Stimulated activated CD8-positive, alpha-beta memory T cell treated with anti-CD3 and anti-CD28 coated beads, Interleukin-4, amount 100 ng/mL, for 1 hour (primary cell): ENCODE data around the gene SLC9A1.
"Not testable (repeated sequence)": the region's sequence is repeated elsewhere in the genome, so short reads cannot be mapped to it uniquely, and the experiment has no call there.

Source experiments
- DNase-seq, 2 donors: peaks; one replicate each; pipeline ENCODE4 v3.0.0-alpha.2; 2020; ENCODE audit warnings: low read depth in 2 of 2, low spot score in 1 of 2

SLC9A1 gene

DNA sequence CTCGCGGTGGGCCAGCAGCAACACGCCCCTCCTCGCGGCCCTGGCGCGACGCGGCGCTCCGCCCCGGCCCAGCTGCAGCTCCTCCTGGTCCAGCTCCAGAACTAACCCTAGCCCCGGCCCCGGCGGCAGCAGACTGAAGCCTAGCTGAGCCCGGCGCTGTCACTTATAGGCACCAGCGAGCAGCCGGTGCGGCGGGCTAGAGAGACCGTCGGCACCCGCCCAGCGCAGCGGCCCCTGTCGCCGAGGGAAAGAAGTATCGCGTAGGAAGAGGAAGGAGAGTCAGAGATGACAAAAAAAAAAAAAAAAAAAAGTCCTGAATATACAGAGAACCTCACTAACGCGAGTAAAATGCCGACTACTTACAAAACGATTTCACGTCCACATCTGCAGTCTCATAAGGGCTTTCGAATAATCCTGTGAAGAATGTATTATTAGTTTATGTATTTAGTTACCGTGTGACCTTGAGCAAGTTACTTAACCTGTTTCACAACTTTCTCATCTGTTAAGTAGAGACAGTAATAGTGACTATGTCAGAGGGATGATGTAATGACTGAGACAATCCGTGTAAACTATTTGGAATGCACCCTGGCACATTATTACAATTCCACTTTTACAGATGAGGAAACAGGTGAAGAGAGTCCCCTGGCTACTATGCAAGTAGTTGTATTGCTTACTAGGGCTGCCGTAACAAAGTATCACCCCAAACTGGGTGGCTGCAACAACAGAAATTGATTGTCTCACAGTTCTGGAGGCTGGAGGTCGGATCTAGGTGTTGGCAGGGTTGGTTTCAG lies at the start of gene SLC9A1:
Gene SLC9A1, minus strand, starts transcription at position 135 of the 791 bp plus-strand sequence. CDS start 791 bp downstream, outside the sequence.
- DNase-seq = peak; percentile 86 to 91

- no peak for DNase-seq
These were observed 49.0 kb upstream of the SLC9A1 start for GRCh38 chr1:27203946-27204345.

- no peak for DNase-seq
These were observed 46.4 kb upstream of the SLC9A1 start for GRCh38 chr1:27201295-27201694.

DNA sequence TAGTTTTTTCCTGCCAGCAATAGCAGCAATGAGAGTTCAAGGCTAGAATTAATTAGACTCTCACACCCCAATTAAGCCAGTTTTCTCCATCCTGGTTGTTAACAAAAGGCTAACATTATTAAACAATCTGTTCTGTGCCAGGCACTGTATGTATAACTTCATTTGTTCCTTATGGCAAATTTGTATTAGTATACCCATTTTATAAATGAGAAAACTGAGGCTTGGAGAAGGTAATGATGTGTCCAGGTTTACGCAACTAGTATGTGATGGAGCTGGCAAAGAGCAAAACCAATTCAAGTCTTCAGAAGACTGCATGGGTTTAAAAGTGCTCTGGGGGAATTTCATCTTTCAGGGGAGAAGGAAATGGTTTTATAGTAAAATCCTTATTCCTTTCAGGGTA lies 38.3 kb upstream of the SLC9A1 start:
- no peak for DNase-seq

DNA sequence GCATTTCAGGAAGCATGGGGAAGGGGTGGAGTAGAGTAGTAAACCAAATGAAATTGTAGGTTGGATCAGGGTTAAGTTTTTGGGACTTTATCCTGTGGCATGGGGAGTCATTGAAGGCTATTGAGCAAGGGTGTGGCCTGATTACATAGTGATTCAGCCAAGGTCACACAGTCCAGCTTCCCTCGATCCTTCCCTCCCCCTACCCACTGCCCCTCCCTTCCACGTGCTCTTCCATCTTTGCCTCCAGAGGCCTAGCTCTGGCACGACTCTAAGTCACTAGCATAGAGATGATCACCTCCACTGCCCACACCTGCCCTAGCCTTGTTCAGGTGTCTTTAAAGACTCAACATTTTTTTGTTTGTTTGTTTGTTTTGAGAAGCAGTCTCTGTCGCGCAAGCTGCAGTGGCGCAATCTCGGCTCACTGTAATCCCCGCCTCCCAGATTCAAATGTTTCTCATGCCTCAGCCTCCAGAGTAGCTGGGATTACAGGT lies 37.2 kb upstream of the SLC9A1 start:
- DNase-seq = no peak

GRCh38 chr1:27184665-27185064 lies 29.7 kb upstream of the SLC9A1 start:
- DNase-seq = not testable (repeated sequence)

DNA sequence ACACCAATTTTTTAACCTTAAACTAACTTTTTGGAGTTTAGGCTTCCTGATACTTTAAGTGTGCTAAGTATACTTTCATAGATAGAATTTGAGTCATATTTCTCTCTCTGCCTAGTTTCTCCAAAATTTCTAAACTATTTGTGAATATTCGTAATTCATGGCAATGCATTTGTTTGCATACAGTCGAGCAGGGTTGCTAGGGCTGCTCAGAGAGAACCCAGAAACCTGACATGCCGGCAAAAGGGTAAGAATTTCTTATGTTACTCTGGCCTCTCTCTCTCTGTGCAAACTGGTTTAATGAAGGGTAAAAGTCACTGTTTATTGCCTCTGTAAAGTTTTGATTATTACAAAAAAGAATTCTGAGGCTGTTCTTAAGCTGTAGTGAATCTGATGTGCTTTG lies 25.1 kb upstream of the SLC9A1 start:
- no peak for DNase-seq

DNA sequence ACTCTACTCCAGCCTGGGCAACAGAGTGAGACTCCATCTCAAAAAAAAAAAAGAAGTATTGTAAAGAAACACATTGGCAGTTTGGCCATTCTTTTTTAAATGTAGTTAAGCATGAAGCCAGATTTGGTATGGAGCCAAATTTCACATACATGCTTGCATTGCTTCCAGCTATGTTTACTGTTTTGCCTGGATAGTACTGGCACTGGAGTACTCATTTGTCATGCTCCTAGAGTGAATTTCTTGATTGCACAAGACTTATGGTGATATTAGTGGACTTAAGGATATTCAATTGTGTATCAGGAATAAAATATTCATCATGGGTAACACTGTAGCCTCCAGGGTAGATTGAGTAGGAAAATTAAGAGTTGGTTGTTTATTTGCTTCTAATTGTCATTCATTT lies 24.5 kb upstream of the SLC9A1 start:
- DNase-seq = no peak

DNA sequence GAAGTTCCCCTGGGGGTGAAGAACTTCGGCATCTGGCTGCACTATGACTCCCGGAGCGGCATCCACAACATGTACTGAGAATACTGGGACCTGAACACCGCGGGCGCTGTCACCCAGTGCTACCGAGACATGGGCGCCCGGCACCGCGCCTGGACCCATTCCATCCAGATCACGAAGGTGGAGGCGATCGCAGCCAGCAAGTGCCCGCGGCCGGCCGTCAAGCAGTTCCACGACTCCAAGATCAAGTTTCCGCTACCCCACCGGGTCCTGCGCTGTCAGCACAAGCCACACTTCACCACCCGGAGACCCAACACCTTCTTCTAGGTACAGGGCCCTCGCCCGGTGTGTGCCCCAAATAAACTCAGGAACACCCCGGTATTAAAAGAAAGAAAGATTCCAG lies 22.0 kb upstream of the SLC9A1 start:
- no peak for DNase-seq

DNA sequence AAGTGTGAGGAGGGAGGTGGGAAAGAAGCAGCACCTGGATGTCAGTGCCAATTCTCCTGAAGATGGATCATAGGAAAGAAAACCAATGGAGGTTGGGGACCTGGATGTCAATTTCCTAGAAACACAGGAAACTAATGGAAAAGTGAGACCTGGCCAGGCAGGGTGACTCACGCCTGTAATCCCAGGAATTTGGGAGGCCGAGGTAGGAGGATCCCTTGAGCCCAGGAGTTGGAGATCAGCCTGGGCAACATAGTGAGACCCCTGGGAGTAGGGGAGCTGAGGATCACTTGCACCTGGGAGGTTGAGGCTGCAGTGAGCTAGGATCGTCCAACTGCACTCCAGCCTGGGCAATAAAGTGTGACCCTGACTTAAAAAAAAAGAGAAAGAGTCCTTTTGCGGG lies 21.4 kb upstream of the SLC9A1 start:
- DNase-seq = no peak

DNA sequence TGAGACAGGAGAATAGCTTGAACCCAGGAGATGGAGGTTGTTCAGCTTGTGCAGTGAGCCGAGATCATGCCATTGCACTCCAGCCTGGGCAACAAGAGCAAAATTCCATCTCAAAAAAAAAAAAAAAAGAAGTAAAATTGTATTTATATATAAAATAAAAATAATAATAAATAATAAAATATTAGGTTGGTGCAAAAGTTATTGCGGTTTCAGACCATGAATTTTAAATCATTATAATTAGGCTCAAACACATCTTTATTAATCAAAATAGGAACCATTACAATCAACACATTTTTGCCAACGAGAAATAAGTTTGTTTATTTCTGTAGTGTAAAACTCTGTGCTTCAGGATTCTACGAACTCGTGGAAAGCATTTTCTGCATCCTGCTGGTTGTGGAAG lies 18.1 kb upstream of the SLC9A1 start:
- not testable (repeated sequence) for DNase-seq

- DNase-seq = no peak
These were observed 12.0 kb upstream of the SLC9A1 start for GRCh38 chr1:27166929-27167328.

DNA sequence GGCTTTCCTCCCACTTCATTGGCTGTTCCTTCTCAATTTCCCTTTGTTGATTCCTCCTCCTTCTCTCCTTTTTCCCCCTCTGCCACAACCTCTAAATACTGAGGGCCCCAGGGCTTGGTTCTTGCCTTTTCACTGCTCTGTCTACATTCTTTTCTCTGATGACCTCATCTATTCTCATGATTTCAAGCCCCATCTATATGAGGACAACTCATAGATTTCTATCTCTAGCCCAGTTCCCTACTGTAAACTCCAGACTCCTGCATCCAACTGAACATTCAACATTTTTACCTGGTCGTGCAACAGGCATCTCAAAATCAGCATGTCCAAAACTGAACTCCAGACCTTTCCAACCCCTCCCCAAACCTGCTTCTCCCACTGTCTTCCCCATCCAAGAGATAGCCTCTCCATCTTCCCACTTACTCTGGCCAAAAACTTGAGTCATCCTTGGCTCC lies 11.5 kb upstream of the SLC9A1 start:
- no peak for DNase-seq

DNA sequence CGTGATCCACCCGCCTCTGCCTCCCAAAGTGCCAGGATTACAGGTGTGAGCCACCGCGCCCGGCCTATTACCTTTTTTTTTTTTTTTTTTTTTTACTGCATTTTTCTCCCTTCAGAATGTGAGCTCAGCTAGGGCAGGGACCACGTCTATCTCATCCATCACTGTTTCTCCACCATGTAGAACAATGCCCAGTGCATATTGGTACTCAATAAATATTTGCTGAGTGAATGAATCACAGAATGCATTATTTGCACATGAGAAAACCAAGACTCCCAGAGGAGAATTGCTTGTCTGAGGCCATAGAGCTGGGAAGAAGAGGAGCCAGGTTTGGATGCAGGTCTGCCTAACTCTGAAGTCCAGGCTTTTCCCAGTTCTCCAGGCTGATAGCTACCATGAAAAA lies 8.2 kb upstream of the SLC9A1 start:
- no peak for DNase-seq

- no peak for DNase-seq
These were observed 7.2 kb upstream of the SLC9A1 start for GRCh38 chr1:27162090-27162489.

- DNase-seq = no peak
These were observed 6.7 kb upstream of the SLC9A1 start for GRCh38 chr1:27161594-27161993.

- no peak for DNase-seq
These were observed 2.3 kb upstream of the SLC9A1 start for GRCh38 chr1:27157194-27157593.

GRCh38 chr1:27154469-27154990 lies 395 bp downstream of the SLC9A1 start:
- DNase-seq = no peak

GRCh38 chr1:27153927-27154358 lies 982 bp downstream of the SLC9A1 start:
- no peak for DNase-seq

DNA sequence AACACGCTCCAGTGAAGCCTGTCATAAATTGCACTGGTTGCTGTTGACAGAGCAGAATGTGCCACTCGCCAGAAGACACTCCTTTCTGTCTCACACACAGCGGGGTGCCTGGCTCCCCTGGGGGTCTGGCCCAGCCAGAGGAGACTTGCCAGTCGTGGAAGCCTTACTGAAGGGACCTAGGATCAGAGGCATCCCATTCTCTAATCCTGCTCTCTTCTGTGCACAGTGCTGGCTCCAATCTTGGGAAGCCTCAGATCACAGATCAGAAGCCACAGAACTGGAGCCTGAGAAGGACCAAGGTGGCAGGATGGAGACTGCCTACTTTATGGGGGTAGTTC lies 1.4 kb downstream of the SLC9A1 start:
- no peak for DNase-seq

- DNase-seq = no peak
These were observed 1.9 kb downstream of the SLC9A1 start for GRCh38 chr1:27152829-27153548.
